ENCODE results near the gene EDEM2. TPM values are rescaled to one million over a fixed set of nuclear protein-coding genes. Genes with fewer than 3 reads are reported as not detected.

EDEM2 gene
- total RNA-seq, 1 donor from 2014 or later, result 10.8 TPM

- Mint-ChIP-seq H3K9me3 (ENCODE audit: unreplicated experiment) (no peaks in the 10 kb centered on the region), H3K4me1 (ENCODE audit: low read depth, unreplicated experiment) (peaks cover 3% of the 10 kb centered on the region), H3K4me3 (ENCODE audit: unreplicated experiment) (no peak overlapping the region), H3K27me3 (ENCODE audit: unreplicated experiment) (no peaks in the 10 kb centered on the region), H3K27ac (ENCODE audit: unreplicated experiment) (peak overlapping the region; percentile 24), H3K36me3 (ENCODE audit: unreplicated experiment) (no peaks in the 10 kb centered on the region)
- DNase-seq, result no peak
- TF ChIP-seq, protein P1, sequence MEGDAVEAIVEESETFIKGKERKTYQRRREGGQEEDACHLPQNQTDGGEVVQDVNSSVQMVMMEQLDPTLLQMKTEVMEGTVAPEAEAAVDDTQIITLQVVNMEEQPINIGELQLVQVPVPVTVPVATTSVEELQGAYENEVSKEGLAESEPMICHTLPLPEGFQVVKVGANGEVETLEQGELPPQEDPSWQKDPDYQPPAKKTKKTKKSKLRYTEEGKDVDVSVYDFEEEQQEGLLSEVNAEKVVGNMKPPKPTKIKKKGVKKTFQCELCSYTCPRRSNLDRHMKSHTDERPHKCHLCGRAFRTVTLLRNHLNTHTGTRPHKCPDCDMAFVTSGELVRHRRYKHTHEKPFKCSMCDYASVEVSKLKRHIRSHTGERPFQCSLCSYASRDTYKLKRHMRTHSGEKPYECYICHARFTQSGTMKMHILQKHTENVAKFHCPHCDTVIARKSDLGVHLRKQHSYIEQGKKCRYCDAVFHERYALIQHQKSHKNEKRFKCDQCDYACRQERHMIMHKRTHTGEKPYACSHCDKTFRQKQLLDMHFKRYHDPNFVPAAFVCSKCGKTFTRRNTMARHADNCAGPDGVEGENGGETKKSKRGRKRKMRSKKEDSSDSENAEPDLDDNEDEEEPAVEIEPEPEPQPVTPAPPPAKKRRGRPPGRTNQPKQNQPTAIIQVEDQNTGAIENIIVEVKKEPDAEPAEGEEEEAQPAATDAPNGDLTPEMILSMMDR (IDR thresholded peaks at IDR 0.05; ENCODE audit: partially characterized antibody, unreplicated experiment), result no peak
Observed at GRCh38 chr20:35145141-35145564, 2.0 kb downstream of the EDEM2 start.

DNA sequence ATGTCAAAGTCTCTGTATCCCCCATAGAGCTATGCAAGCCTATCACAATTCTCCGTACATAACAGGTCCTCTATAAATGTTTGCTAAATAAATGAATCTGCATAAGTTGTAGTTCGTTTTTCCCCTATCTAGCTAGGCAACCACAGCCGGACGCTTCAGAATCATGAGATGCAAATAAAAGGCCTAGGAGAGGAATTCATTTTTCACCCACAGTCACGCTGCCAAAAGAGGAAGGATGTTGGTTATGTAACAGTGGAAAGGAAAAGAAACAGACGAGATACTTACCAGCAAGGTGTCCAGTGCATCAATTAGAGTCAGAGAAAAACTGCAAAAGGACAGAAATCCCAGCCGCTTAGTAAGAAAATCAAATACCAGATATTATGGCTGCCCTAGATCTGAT, 2.4 kb downstream of the EDEM2 start:
- Mint-ChIP-seq H3K27me3 (ENCODE audit: unreplicated experiment) (no peaks in the 10 kb centered on the region), H3K27ac (ENCODE audit: unreplicated experiment) (no peak overlapping the region), H3K4me1 (ENCODE audit: low read depth, unreplicated experiment) (peaks cover 3% of the 10 kb centered on the region), H3K4me3 (ENCODE audit: unreplicated experiment) (no peak overlapping the region), H3K9me3 (ENCODE audit: unreplicated experiment) (no peaks in the 10 kb centered on the region), H3K36me3 (ENCODE audit: unreplicated experiment) (no peaks in the 10 kb centered on the region)
- no peak for DNase-seq
- TF ChIP-seq, protein P1 (IDR thresholded peaks at IDR 0.05; ENCODE audit: partially characterized antibody, unreplicated experiment), result no peak

- DNase-seq, result no peak
- Mint-ChIP-seq H3K4me1 (ENCODE audit: low read depth, unreplicated experiment) (no peaks in the 10 kb centered on the region), H3K4me3 (ENCODE audit: unreplicated experiment) (no peak overlapping the region), H3K27ac (ENCODE audit: unreplicated experiment) (no peak overlapping the region), H3K27me3 (ENCODE audit: unreplicated experiment) (peaks cover under 1% of the 10 kb centered on the region), H3K9me3 (ENCODE audit: unreplicated experiment) (no peaks in the 10 kb centered on the region), H3K36me3 (ENCODE audit: unreplicated experiment) (no peaks in the 10 kb centered on the region)
- TF ChIP-seq, protein P1 (IDR thresholded peaks at IDR 0.05; ENCODE audit: partially characterized antibody, unreplicated experiment), result no peak
Observed at GRCh38 chr20:35135867-35136586, 11.1 kb downstream of the EDEM2 start.

DNA sequence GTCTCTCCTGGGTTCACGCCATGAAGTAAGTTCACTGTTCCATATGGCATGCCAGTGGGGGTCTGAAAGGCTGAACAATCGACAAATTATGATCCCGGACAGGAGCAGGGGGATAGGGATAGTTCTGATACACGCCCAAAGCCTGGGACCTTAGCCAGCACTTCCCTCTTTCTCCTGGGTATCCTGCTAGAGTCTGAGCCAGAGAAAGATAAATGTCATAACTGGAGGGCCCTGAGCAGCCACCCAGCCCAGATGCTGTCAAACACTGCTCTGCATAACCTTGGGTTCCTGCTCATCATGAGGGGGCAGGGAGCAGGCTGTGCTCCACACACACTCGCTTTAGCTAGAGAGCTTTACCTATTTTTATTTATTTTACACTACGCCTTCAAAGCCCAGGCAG, 12.3 kb downstream of the EDEM2 start:
- H3K27me3 Mint-ChIP-seq (ENCODE audit: unreplicated experiment), result peaks cover 2% of the 10 kb centered on the region
- H3K27ac Mint-ChIP-seq (ENCODE audit: unreplicated experiment), result no peak overlapping the region
- H3K36me3 Mint-ChIP-seq (ENCODE audit: unreplicated experiment), result no peaks in the 10 kb centered on the region

GRCh38 chr20:35134472-35134871, 12.7 kb downstream of the EDEM2 start:
- H3K4me3 Mint-ChIP-seq (ENCODE audit: unreplicated experiment), result no peak overlapping the region
- H3K27ac Mint-ChIP-seq (ENCODE audit: unreplicated experiment), result no peak overlapping the region
- H3K4me1 Mint-ChIP-seq (ENCODE audit: low read depth, unreplicated experiment), result no peaks in the 10 kb centered on the region
- H3K36me3 Mint-ChIP-seq (ENCODE audit: unreplicated experiment), result no peaks in the 10 kb centered on the region
- DNase-seq, result no peak
- TF ChIP-seq, protein P1 (IDR thresholded peaks at IDR 0.05; ENCODE audit: partially characterized antibody, unreplicated experiment), result no peak
- H3K27me3 Mint-ChIP-seq (ENCODE audit: unreplicated experiment), result peaks cover 2% of the 10 kb centered on the region
- no peaks in the 10 kb centered on the region for H3K9me3 Mint-ChIP-seq (ENCODE audit: unreplicated experiment)

More for the DNA sequence above, 12.3 kb downstream of the EDEM2 start:
- H3K4me3 Mint-ChIP-seq (ENCODE audit: unreplicated experiment), result no peak overlapping the region
- no peak for DNase-seq
- H3K4me1 Mint-ChIP-seq (ENCODE audit: low read depth, unreplicated experiment), result no peaks in the 10 kb centered on the region
- TF ChIP-seq, protein P1 (IDR thresholded peaks at IDR 0.05; ENCODE audit: partially characterized antibody, unreplicated experiment), result no peak
- H3K9me3 Mint-ChIP-seq (ENCODE audit: unreplicated experiment), result no peaks in the 10 kb centered on the region

All from glutamatergic neuron (in vitro differentiated cells).